Stomach smooth muscle (tissue), 2 donors: ENCODE results near the gene CWF19L2.
"Not testable (repeated sequence)": the region's sequence is repeated elsewhere in the genome, so short reads cannot be mapped to it uniquely, and the experiment has no call there.

Experiments used
- H3K27ac ChIP-seq: one replicate; pipeline ENCODE4 v1.7.0; 2013; ENCODE audit warnings: mild to moderate bottlenecking, low read length, inconsistent platforms
- H3K27me3 ChIP-seq, 2 donors: one replicate each; pipeline ENCODE4 v1.7.0; 2013; ENCODE audit warnings: low read length in 2 of 2; ENCODE audit not compliant: insufficient read depth in 2 of 2, control insufficient read depth in 1 of 2
- H3K36me3 ChIP-seq, 2 donors: one replicate each; pipeline ENCODE4 v1.7.0; 2013; ENCODE audit warnings: low read length in 2 of 2; ENCODE audit not compliant: control insufficient read depth in 2 of 2, insufficient read depth in 2 of 2
- H3K4me1 ChIP-seq: one replicate; pipeline ENCODE4 v1.7.0; 2013; ENCODE audit warnings: low read length; ENCODE audit not compliant: control insufficient read depth, insufficient read depth
- H3K4me3 ChIP-seq, 2 donors: one replicate each; pipeline ENCODE4 v1.7.0; 2013; ENCODE audit warnings: low read length in 2 of 2
- H3K9ac ChIP-seq, 2 donors: one replicate each; pipeline ENCODE4 v1.7.0; 2013; ENCODE audit warnings: low read length in 2 of 2, mild to moderate bottlenecking in 1 of 2
- H3K9me3 ChIP-seq, 2 donors: one replicate each; pipeline ENCODE4 v1.7.0; 2013; ENCODE audit warnings: low read length in 2 of 2; ENCODE audit not compliant: control insufficient read depth in 2 of 2
- donor health status: healthy.
- donor health status: Pancreatic carcinoma.

CWF19L2 gene

DNA sequence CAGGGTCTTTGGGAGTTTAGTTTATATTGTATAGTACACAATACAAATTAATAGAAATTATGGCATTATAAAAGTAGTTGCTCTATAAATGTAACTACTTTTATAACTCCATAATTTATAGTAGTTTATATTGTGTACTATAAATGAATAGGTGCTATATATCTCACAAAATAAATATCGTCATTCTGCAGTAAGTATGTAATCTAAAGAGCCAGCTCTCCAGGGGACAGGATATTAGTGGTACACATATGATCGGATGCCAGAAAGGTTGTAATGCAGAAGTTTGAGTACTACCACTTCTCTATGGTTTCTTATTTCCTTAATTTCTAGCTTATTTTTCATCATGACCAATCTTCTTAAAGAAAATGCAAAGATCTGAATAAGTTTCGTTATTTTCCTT lies 20.2 kb upstream of the CWF19L2 start:
- no peak overlapping the region for H3K9ac ChIP-seq
- H3K9me3 ChIP-seq, result no peaks in the 10 kb centered on the region
- H3K27ac ChIP-seq, result no peak overlapping the region
- H3K4me3 ChIP-seq, result no peak overlapping the region
- no peaks in the 10 kb centered on the region for H3K36me3 ChIP-seq
- H3K27me3 ChIP-seq, result peaks cover 0 to 3% of the 10 kb centered on the region in 2 donors
- no peaks in the 10 kb centered on the region for H3K4me1 ChIP-seq

GRCh38 chr11:107473792-107474191 lies 16.2 kb upstream of the CWF19L2 start:
- Histone ChIP-seq H3K4me3 (no peak overlapping the region), H3K9ac (no peak overlapping the region), H3K9me3 (no peaks in the 10 kb centered on the region), H3K36me3 (no peaks in the 10 kb centered on the region), H3K27ac (no peak overlapping the region), H3K4me1 (no peaks in the 10 kb centered on the region), H3K27me3 (peaks cover 0 to 3% of the 10 kb centered on the region in 2 donors)

DNA sequence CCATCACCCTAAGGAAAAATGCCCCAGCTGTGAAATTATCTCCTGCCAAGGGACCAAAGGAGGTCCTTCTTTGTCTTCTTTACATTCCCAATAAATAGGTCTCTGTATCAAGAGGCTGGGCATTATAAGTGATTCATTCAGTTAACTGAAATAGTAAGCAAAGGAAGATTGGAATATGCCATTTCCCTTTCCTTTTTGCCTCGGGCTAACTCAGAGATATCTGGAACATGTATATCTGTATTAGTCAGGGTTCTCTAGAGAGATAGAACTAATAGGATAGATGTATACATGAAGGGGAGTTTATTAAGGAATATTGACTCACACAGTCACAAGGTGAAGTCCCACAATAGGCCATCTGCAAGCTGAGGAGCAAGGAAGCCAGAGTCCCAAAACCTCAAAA lies 15.3 kb upstream of the CWF19L2 start:
- peaks cover 0 to 3% of the 10 kb centered on the region in 2 donors for H3K27me3 ChIP-seq

DNA sequence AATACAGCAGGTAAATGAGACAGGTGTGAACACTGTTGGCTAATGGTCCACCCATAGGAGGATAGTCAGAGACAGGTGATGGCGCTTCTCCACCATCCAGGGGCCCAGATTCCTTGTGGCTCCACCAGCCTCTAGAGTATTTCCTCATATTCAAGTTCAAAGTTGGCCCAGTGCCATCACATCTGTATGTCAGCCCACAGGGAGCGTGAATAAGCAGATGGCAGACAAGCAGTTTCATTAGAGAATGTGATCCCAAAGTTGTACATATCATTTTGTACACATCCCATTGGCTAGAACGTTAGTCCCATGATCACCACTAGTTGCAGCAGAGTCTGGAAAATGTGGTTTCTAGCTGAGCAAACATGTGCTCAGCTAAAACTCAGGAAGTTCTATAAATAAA lies 11.0 kb upstream of the CWF19L2 start:
- no peaks in the 10 kb centered on the region for H3K9me3 ChIP-seq
- H3K36me3 ChIP-seq, result no peaks in the 10 kb centered on the region

More for the DNA sequence above, 15.3 kb upstream of the CWF19L2 start:
- no peaks in the 10 kb centered on the region for H3K36me3 ChIP-seq
- H3K4me3 ChIP-seq, result no peak overlapping the region
- H3K27ac ChIP-seq, result no peak overlapping the region
- H3K4me1 ChIP-seq, result no peaks in the 10 kb centered on the region
- no peaks in the 10 kb centered on the region for H3K9me3 ChIP-seq
- H3K9ac ChIP-seq, result no peak overlapping the region

GRCh38 chr11:107467696-107468095 lies 10.1 kb upstream of the CWF19L2 start:
- H3K9ac ChIP-seq, result no peak overlapping the region
- no peaks in the 10 kb centered on the region for H3K36me3 ChIP-seq
- H3K9me3 ChIP-seq, result no peaks in the 10 kb centered on the region
- no peak overlapping the region for H3K27ac ChIP-seq
- no peaks in the 10 kb centered on the region for H3K27me3 ChIP-seq
- H3K4me1 ChIP-seq, result no peaks in the 10 kb centered on the region
- H3K4me3 ChIP-seq, result no peak overlapping the region

More for the DNA sequence above, 11.0 kb upstream of the CWF19L2 start:
- H3K27me3 ChIP-seq, result no peaks in the 10 kb centered on the region
- H3K27ac ChIP-seq, result no peak overlapping the region
- H3K4me3 ChIP-seq, result no peak overlapping the region
- no peaks in the 10 kb centered on the region for H3K4me1 ChIP-seq
- H3K9ac ChIP-seq, result no peak overlapping the region

DNA sequence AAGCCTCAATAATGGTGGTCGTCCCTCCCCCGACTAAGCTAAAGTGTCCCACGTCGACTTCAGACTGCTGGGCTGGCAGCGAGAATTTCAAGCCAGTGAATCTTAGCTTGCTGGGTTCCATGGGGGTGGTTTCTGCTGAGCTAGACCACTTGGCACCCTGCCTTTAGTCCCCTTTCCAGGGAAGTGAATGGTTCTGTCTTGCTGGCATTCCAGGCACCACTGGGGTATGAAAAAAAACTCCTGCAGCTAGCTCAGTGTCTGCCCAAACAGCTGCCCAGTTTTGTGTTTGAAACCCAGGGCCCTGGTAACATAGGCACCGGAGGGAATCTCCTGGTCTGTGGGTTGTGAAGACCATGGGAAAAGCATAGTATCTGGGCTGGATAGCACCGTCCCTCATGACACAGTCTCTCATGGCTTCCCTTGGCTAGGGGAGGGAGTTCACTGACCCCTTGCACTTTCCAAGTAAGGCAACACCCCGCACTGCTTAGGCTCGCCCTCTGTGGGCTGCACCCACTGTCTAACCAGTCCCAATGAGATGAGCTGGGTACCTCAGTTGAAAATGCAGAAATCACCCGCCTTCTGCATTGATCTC lies 8.7 kb upstream of the CWF19L2 start:
- H3K27me3 ChIP-seq, H3K9me3 ChIP-seq: not testable (repeated sequence)

DNA sequence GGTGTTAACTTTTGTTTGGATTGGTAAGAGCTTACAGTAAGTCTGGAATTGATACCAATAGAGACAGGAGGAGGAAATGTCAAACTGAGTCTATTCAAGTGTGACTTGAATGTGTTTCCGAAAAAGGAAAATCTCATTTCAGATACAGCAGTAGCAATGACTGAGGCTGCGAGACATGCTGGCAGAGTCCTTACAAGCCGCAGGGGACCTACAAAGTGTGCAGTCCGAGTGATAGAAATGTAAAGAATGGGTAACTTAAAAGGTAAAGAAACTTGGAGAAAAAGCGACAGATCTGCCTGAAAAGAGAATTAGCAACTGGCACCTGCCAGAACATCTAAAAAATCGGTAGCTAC lies 444 bp downstream of the CWF19L2 start:
- peak overlapping the region; percentile 93 to 97 for H3K4me3 ChIP-seq
- H3K4me1 ChIP-seq, result no peaks in the 10 kb centered on the region
- H3K27ac ChIP-seq, result peak overlapping the region; percentile 69
- H3K9me3 ChIP-seq, result no peaks in the 10 kb centered on the region
- H3K27me3 ChIP-seq, result no peaks in the 10 kb centered on the region
- peaks cover 13 to 14% of the 10 kb centered on the region in 2 donors for H3K36me3 ChIP-seq
- H3K9ac ChIP-seq, result peak overlapping the region; percentile 84 to 95

More for the DNA sequence above, 8.7 kb upstream of the CWF19L2 start:
- not testable (repeated sequence) for H3K4me1 ChIP-seq, H3K36me3 ChIP-seq, H3K4me3 ChIP-seq, H3K27ac ChIP-seq, H3K9ac ChIP-seq

- peaks cover 14 to 15% of the 10 kb centered on the region in 2 donors for H3K36me3 ChIP-seq
- H3K27me3 ChIP-seq, result no peaks in the 10 kb centered on the region
- H3K9ac ChIP-seq, result no peak overlapping the region
- no peaks in the 10 kb centered on the region for H3K9me3 ChIP-seq
- no peak overlapping the region for H3K4me3 ChIP-seq
- H3K27ac ChIP-seq, result no peak overlapping the region
- H3K4me1 ChIP-seq, result no peaks in the 10 kb centered on the region
Measured at GRCh38 chr11:107453594-107454286, 3.9 kb downstream of the CWF19L2 start.

- no peaks in the 10 kb centered on the region for H3K27me3 ChIP-seq
- peaks cover under 1 to 3% of the 10 kb centered on the region in 2 donors for H3K36me3 ChIP-seq
- H3K27ac ChIP-seq, result no peak overlapping the region
- H3K4me3 ChIP-seq, result no peak overlapping the region
- no peak overlapping the region for H3K9ac ChIP-seq
- no peaks in the 10 kb centered on the region for H3K4me1 ChIP-seq
- H3K9me3 ChIP-seq, result no peaks in the 10 kb centered on the region
Measured at GRCh38 chr11:107446822-107447431, 10.7 kb downstream of the CWF19L2 start.

- Histone ChIP-seq H3K9ac (no peak overlapping the region), H3K4me1 (no peaks in the 10 kb centered on the region), H3K27me3 (no peaks in the 10 kb centered on the region), H3K27ac (no peak overlapping the region), H3K9me3 (no peaks in the 10 kb centered on the region), H3K4me3 (no peak overlapping the region), H3K36me3 (peaks cover 18 to 23% of the 10 kb centered on the region in 2 donors)
Measured at GRCh38 chr11:107442715-107443215, 14.9 kb downstream of the CWF19L2 start.
